ENCODE measurements around the gene FAM117B.

- TF ChIP-seq CTCF (IDR thresholded peaks at IDR 0.05; ENCODE audit: insufficient read depth, low read length, poor library complexity, severe bottlenecking): no peak
- no peak for TF ChIP-seq EZH2phosphoT487 (conservative IDR thresholded peaks at IDR 0.05; ENCODE audit: low read length)
Measured at GRCh38 chr2:202628646-202629198, 6.0 kb upstream of the FAM117B start.
